Measurements from ENCODE around the gene PTGFR. TPM values are rescaled to one million over a fixed set of nuclear protein-coding genes. Genes with fewer than 3 reads are reported as not detected.

PTGFR gene
- polyA plus RNA-seq, 1 experiment = 4.1 TPM

GRCh38 chr1:78527706-78528105, 36.9 kb downstream of the PTGFR start:
- CTCF ChIA-PET = no interaction called here
- Histone ChIP-seq H3K36me3 (ENCODE audit: control insufficient read depth, insufficient read depth, low read length) (no peaks in the 10 kb centered on the region), H3K4me3 (ENCODE audit: low read depth, low read length) (no peak overlapping the region), H3K27me3 (ENCODE audit: control insufficient read depth, insufficient read depth, low read length) (no peaks in the 10 kb centered on the region)
- no peak for TF ChIP-seq CTCF (IDR thresholded peaks at IDR 0.05; ENCODE audit: insufficient read depth, low read depth, low read length)
- POLR2A ChIA-PET = interaction anchor here (0.6 kb wide), 1 partner anchor 21 kb away, joined by 3 read pairs; no protein-coding TSS in a partner anchor
- DNase-seq (ENCODE audit: low read depth) = no peak

- Histone ChIP-seq H3K36me3 (ENCODE audit: control insufficient read depth, insufficient read depth, low read length) (no peaks in the 10 kb centered on the region), H3K4me3 (ENCODE audit: low read depth, low read length) (no peak overlapping the region), H3K27me3 (ENCODE audit: control insufficient read depth, insufficient read depth, low read length) (no peaks in the 10 kb centered on the region)
- DNase-seq (ENCODE audit: low read depth) = no peak
- ChIA-PET POLR2A (no interaction called here), CTCF (no interaction called here)
- TF ChIP-seq CTCF (IDR thresholded peaks at IDR 0.05; ENCODE audit: insufficient read depth, low read depth, low read length) = no peak
Observed at GRCh38 chr1:78533527-78533926, 42.8 kb downstream of the PTGFR start.

- H3K4me3 ChIP-seq (ENCODE audit: low read depth, low read length) = no peak overlapping the region
- ChIA-PET CTCF (no interaction called here), POLR2A (no interaction called here)
- H3K36me3 ChIP-seq (ENCODE audit: control insufficient read depth, insufficient read depth, low read length) = no peaks in the 10 kb centered on the region
- no peaks in the 10 kb centered on the region for H3K27me3 ChIP-seq (ENCODE audit: control insufficient read depth, insufficient read depth, low read length)
- no peak for DNase-seq (ENCODE audit: low read depth)
- no peak for TF ChIP-seq CTCF (IDR thresholded peaks at IDR 0.05; ENCODE audit: insufficient read depth, low read depth, low read length)
Observed at GRCh38 chr1:78535286-78535685, 44.5 kb downstream of the PTGFR start.

- Histone ChIP-seq H3K36me3 (ENCODE audit: control insufficient read depth, insufficient read depth, low read length) (no peaks in the 10 kb centered on the region), H3K4me3 (ENCODE audit: low read depth, low read length) (no peak overlapping the region), H3K27me3 (ENCODE audit: control insufficient read depth, insufficient read depth, low read length) (no peaks in the 10 kb centered on the region)
- peak; percentile 9 for DNase-seq (ENCODE audit: low read depth)
- POLR2A ChIA-PET = interaction anchor here (0.5 to 0.6 kb wide), 2 partner anchors 13 to 681 kb away, joined by 3 to 4 read pairs; no protein-coding TSS in a partner anchor
- TF ChIP-seq CTCF (IDR thresholded peaks at IDR 0.05; ENCODE audit: insufficient read depth, low read depth, low read length) = no peak
- CTCF ChIA-PET = no interaction called here
Observed at GRCh38 chr1:78536427-78536826, 45.7 kb downstream of the PTGFR start.

- ChIA-PET CTCF (no interaction called here), POLR2A (no interaction called here)
- H3K4me3 ChIP-seq (ENCODE audit: low read depth, low read length) = no peak overlapping the region
- no peak for DNase-seq (ENCODE audit: low read depth)
- no peak for TF ChIP-seq CTCF (IDR thresholded peaks at IDR 0.05; ENCODE audit: insufficient read depth, low read depth, low read length)
- no peaks in the 10 kb centered on the region for H3K27me3 ChIP-seq (ENCODE audit: control insufficient read depth, insufficient read depth, low read length)
- H3K36me3 ChIP-seq (ENCODE audit: control insufficient read depth, insufficient read depth, low read length) = no peaks in the 10 kb centered on the region
Observed at GRCh38 chr1:78540048-78540447, 49.3 kb downstream of the PTGFR start.
